ENCODE results near the gene RBM19.

DNA sequence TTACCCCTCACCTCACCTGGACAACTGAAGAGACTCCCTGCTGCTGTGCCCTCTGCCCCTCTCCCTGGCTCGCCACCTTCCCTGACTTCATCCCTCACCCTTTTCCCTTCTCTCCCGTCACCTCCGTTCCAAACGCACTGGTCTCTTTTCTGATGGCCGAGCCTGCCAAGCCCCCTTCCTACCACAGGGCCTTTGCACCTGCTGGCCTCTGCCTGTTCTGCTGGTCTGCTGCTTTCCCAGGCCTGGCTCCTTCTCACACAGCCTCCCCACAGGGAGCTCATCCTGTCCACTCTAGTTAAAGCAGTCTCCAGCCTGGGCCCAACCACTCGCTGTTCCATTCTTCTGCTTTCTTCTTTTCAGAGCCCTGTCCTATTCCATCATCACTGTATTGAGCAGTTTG lies 34.6 kb downstream of the RBM19 start:
- TF ChIP-seq, protein P1, sequence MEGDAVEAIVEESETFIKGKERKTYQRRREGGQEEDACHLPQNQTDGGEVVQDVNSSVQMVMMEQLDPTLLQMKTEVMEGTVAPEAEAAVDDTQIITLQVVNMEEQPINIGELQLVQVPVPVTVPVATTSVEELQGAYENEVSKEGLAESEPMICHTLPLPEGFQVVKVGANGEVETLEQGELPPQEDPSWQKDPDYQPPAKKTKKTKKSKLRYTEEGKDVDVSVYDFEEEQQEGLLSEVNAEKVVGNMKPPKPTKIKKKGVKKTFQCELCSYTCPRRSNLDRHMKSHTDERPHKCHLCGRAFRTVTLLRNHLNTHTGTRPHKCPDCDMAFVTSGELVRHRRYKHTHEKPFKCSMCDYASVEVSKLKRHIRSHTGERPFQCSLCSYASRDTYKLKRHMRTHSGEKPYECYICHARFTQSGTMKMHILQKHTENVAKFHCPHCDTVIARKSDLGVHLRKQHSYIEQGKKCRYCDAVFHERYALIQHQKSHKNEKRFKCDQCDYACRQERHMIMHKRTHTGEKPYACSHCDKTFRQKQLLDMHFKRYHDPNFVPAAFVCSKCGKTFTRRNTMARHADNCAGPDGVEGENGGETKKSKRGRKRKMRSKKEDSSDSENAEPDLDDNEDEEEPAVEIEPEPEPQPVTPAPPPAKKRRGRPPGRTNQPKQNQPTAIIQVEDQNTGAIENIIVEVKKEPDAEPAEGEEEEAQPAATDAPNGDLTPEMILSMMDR (IDR thresholded peaks at IDR 0.05; ENCODE audit: low read length) = no peak
- no peak for TF ChIP-seq EZH2 (optimal IDR thresholded peaks at IDR 0.05; ENCODE audit: low read depth, low read length)
